ENCODE data around the gene ASPG.

Gene ASPG

GRCh38 chr14:104102282-104102914 lies 16.9 kb downstream of the ASPG start:
- no peak overlapping the region for H3K4me2 ChIP-seq (ENCODE audit: low read length)
- no peaks in the 10 kb centered on the region for H4K20me1 ChIP-seq (ENCODE audit: control insufficient read depth, insufficient read depth, low read depth, low read length)
- H3K9me3 ChIP-seq (ENCODE audit: control insufficient read depth, insufficient read depth, low read length) = no peaks in the 10 kb centered on the region
- H3K9me2 ChIP-seq (replicated peaks; ENCODE audit: control insufficient read depth, low read length) = no peaks in the 10 kb centered on the region
- H3K4me1 ChIP-seq (ENCODE audit: control insufficient read depth, low read length) = no peaks in the 10 kb centered on the region
- H3K4me3 ChIP-seq (ENCODE audit: low read length) = no peak overlapping the region
- H3K27ac ChIP-seq (ENCODE audit: low read depth, low read length) = no peak overlapping the region
- no peaks in the 10 kb centered on the region for H3K27me3 ChIP-seq (ENCODE audit: control insufficient read depth, low read length)
- H3F3A ChIP-seq (ENCODE audit: control insufficient read depth, insufficient read depth) = no peaks in the 10 kb centered on the region
- H3K36me3 ChIP-seq (ENCODE audit: control insufficient read depth, low read length) = no peaks in the 10 kb centered on the region
- H3K79me2 ChIP-seq (ENCODE audit: control insufficient read depth, low read length) = no peaks in the 10 kb centered on the region
- TF ChIP-seq EZH2phosphoT487 (IDR thresholded peaks at IDR 0.05; ENCODE audit: borderline replicate concordance, low read length) = no peak
- no peak for TF ChIP-seq CTCF (IDR thresholded peaks at IDR 0.05; ENCODE audit: low read depth, low read length, poor library complexity, severe bottlenecking)

- no peaks in the 10 kb centered on the region for H3K79me2 ChIP-seq (ENCODE audit: control insufficient read depth, low read length)
- no peaks in the 10 kb centered on the region for H3K4me1 ChIP-seq (ENCODE audit: control insufficient read depth, low read length)
- H3K4me3 ChIP-seq (ENCODE audit: low read length) = no peak overlapping the region
- no peaks in the 10 kb centered on the region for H4K20me1 ChIP-seq (ENCODE audit: control insufficient read depth, insufficient read depth, low read depth, low read length)
- no peaks in the 10 kb centered on the region for H3K9me2 ChIP-seq (replicated peaks; ENCODE audit: control insufficient read depth, low read length)
- no peaks in the 10 kb centered on the region for H3K36me3 ChIP-seq (ENCODE audit: control insufficient read depth, low read length)
- H3K27ac ChIP-seq (ENCODE audit: low read depth, low read length) = no peak overlapping the region
- H3F3A ChIP-seq (ENCODE audit: control insufficient read depth, insufficient read depth) = no peaks in the 10 kb centered on the region
- H3K4me2 ChIP-seq (ENCODE audit: low read length) = no peak overlapping the region
- H3K9me3 ChIP-seq (ENCODE audit: control insufficient read depth, insufficient read depth, low read length) = no peaks in the 10 kb centered on the region
- peak; percentile 11 for TF ChIP-seq CTCF (IDR thresholded peaks at IDR 0.05; ENCODE audit: low read depth, low read length, poor library complexity, severe bottlenecking)
- TF ChIP-seq EZH2phosphoT487 (IDR thresholded peaks at IDR 0.05; ENCODE audit: borderline replicate concordance, low read length) = no peak
- H3K27me3 ChIP-seq (ENCODE audit: control insufficient read depth, low read length) = no peaks in the 10 kb centered on the region
Measured at GRCh38 chr14:104103061-104103445, 17.6 kb downstream of the ASPG start.

- H3K4me2 ChIP-seq (ENCODE audit: low read length) = no peak overlapping the region
- no peaks in the 10 kb centered on the region for H3K27me3 ChIP-seq (ENCODE audit: control insufficient read depth, low read length)
- H3K9me3 ChIP-seq (ENCODE audit: control insufficient read depth, insufficient read depth, low read length) = no peaks in the 10 kb centered on the region
- H3K4me1 ChIP-seq (ENCODE audit: control insufficient read depth, low read length) = no peaks in the 10 kb centered on the region
- H3K79me2 ChIP-seq (ENCODE audit: control insufficient read depth, low read length) = no peaks in the 10 kb centered on the region
- no peak overlapping the region for H3K27ac ChIP-seq (ENCODE audit: low read depth, low read length)
- no peak for TF ChIP-seq EZH2phosphoT487 (IDR thresholded peaks at IDR 0.05; ENCODE audit: borderline replicate concordance, low read length)
- TF ChIP-seq CTCF (IDR thresholded peaks at IDR 0.05; ENCODE audit: low read depth, low read length, poor library complexity, severe bottlenecking) = no peak
- no peaks in the 10 kb centered on the region for H4K20me1 ChIP-seq (ENCODE audit: control insufficient read depth, insufficient read depth, low read depth, low read length)
- H3K9me2 ChIP-seq (replicated peaks; ENCODE audit: control insufficient read depth, low read length) = no peaks in the 10 kb centered on the region
- H3K36me3 ChIP-seq (ENCODE audit: control insufficient read depth, low read length) = no peaks in the 10 kb centered on the region
- H3F3A ChIP-seq (ENCODE audit: control insufficient read depth, insufficient read depth) = no peaks in the 10 kb centered on the region
- no peak overlapping the region for H3K4me3 ChIP-seq (ENCODE audit: low read length)
Measured at GRCh38 chr14:104103446-104104075, 18.1 kb downstream of the ASPG start.

Data from DOHH2 (cell line).